Forelimb muscle (tissue), 1 donor: ENCODE results near the gene SPA17. TPM values are rescaled to one million over a fixed set of nuclear protein-coding genes. Genes with fewer than 3 reads are reported as not detected.

ENCODE experiments used
- DNase-seq: peaks from one replicate; pipeline ENCODE4 v3.0.0-alpha.2; 2013; ENCODE audit warnings: low read depth
- polyA plus RNA-seq: library from polyadenylated mRNA; unstranded; fragments of 120-200 nt; gene quantifications from one replicate; pipeline ENCODE4 v1.2.1, GENCODE V29; 2013; ENCODE audit not compliant: insufficient read length

The SPA17 gene
- 3.3 TPM for polyA plus RNA-seq

GRCh38 chr11:124673333-124674167 lies at the start of gene SPA17, which contains the start of gene SIAE:
SPA17 (plus strand) TSS chr11:124673904; CDS start chr11:124675265, 1,361 bp downstream.
SIAE (minus strand) TSS chr11:124673739; CDS start chr11:124673708, 31 bp downstream.
- peak; percentile 79 for DNase-seq

DNA sequence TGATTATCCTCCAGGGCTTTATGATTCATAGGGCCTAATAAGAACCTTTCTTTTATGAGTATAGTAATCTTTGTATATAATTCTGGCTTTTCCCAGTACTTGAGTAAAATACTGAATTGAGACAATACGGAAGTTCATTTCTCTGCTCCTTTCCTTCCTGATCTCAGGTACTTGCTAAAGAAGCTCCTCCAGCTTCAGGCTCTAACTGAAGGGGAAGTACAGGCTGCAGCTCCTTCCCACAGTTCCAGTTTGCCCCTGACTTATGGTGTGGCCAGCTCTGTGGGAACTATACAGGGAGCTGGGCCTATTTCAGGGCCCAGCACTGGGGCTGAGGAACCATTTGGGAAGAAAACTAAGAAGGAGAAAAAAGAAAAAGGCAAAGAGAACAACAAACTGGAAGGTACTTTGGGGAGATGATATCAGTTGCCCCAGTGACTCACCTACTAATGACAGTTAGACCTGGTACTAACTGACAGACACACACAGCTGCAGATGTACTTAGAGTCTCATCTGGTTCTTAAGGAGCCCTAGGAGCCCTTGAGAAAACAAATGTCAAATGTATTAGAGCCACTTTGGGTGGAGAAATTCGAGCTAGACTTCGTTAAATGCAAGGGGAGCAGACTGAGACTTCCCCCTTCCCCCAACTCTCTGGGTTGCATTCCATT lies 48.1 kb upstream of the SPA17 start:
- no peak for DNase-seq

DNA sequence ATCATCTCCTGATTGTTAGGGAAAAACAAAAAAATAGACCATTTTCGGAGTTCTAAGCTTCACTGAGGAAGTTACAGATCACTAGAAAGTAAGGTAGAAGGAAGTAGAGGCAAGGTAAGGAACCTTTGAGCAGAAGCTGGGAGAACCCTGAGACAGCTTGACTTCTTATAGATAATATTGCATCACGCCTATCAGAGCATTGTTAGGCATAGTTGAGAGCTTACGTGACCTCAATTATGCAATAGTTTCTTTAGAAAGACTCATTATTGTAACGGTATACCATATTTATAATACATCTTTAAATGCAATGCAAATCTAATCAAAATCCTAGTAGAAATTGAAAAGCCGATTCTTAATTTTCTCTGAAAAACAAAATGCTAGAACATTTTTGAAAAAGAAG lies 46.2 kb upstream of the SPA17 start:
- DNase-seq: no peak

DNA sequence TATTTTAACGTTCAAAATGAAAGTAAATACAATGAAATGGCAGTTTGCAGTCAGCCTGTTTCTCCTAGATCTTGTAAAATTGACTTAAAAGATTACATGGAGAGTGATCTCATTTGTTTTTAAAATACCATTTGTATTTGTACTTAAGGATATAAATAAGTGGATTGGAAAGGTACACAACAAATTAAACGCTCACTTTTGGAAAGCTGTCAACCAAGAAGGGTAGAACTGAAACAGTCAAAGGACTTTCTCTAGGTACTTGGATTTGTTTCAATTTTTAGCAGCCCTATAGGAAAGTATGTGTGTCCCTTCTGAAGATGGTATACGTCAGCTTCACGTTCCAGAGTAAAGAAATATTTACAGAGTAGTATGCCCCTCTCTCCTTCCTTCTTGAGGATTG lies 43.7 kb upstream of the SPA17 start:
- DNase-seq: no peak

DNA sequence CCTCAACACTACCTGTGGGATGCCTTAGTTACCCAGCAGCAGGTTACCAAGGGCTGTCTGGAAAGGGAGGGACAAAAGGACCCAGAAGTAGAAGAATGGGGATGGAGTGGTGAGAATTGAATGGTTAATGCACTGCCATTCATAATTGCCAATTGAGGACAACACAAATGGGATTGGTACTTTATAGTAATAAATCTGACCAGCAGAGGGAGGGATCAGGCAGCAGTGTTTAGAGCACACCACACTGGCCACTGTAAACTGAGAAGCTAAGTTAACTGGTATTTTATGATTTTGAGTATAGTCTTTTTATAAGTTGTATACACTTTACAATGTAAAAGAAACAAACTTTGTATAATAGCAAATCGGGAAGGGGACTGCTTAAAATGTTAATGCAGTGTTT lies 40.3 kb upstream of the SPA17 start:
- no peak for DNase-seq

DNA sequence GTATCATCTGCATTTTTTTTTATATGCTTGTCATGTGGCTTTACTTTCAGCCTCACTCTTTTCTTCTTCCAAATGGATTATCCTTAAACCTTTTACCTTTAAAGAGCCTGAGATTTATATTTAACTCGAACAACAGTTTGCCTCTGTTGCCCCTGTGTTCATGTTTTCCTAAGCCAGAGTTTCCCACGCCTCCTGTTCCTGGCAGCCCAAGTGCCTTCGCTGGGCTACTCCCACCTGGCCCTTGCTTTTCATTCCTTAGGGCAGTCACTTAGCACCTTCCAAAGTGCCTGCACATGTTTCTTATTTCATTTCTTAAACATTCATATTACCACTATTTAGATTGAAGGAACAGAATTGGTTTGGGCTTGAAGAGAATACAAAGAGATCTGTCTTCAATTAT lies 37.8 kb upstream of the SPA17 start:
- DNase-seq: no peak

DNA sequence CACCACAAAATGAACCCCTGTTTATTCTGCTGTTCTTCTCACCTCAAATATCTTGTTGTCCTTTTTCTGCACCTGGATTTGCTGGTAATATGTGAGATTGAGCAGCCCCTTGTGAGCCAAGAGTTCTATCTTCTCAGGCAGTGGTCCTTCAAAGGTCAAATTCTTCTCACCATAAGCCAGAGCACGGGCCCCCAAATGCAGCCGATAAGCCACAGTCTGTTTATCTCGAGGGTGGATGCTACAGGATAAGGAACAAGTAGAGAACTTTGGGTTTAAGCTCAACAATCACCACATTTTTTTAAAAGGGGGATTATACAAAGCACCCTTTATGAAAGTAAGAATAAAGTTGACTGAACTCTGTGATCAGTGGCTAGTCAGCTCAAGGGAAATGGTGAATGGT lies 35.2 kb upstream of the SPA17 start:
- DNase-seq: no peak

DNA sequence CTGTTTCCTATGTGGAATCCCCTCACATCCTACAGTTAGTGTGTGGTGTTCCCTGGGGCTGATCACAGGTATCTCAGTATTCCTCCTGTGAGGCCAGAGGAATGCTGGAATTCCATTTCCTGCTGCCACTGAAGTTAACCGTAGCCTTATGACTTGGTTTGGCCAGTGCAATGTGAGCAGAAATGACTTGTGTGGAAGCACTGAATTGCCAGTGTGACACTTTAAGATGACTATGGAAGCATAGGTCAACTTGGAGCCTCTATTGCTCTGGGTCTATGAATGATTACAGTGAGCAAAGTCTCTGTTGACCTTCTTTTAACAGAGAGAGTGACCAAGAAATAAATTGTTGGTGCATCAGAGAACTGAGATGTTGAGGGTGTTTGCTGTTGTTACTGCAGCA lies 34.5 kb upstream of the SPA17 start:
- DNase-seq: no peak

GRCh38 chr11:124640666-124641065 lies 33.0 kb upstream of the SPA17 start:
- no peak for DNase-seq

GRCh38 chr11:124642628-124643027 lies 31.1 kb upstream of the SPA17 start:
- no peak for DNase-seq

DNA sequence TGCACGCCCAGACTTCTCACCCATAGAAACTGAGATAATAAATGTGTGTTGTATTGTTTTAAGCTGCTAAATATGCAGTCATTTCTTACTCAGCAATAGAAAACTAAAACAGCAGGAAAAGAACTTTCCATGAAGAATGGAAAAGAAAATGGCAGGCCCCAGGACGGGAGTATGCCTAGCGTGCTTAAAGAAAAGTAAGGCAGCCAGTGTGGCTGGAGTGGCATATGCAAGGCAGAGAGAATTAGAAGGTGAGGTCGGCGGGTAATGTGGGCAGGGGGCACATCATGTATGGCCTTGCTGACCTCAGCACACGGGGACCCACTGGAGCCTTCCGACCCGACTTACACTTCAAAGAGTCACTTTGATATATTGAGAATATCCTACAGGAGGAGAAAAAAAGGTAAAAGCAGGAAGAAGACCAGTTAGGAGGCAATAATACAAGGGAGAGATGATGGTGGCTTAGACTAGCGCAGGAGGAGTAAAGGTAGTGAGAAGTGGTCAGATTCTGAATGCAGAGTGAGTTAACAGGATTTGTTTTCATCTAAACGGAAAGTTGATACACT lies 30.6 kb upstream of the SPA17 start:
- DNase-seq: no peak

DNA sequence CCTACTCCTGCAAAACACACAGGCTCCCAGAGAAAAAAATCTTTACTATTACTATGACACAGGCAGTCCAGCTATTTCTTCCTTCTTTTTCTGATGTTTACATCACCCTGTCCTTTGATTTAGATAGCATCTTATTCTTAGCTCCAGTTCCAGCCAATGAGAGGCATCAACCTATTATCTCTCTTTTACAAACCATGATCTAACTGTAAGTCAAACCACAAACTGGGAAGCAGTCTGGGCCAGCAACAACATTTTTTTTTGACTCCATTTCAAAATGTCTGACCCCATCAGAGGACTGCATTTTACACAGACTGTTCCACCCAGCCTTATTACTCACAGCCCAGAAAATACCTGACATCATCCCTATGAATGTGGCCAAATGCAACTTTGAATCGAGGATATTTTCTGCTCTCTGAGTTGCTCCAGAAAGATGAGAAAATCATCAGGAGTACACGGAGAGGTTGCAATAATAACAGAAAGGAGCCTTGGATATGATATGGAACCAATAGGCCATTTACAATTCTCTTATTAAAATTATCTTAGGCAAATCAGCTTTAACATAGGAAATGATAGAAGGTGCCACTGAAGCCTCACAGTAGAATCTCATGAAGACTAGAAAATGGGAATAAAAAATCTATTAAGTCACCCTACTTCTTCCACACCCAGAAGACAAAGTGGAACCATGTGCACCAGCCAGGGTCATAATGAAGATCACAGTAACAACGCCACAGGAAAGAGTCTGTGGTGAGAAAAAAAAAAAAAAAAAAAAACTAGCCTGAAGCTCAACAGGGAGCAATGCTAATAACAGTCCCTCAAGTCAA lies 29.9 kb upstream of the SPA17 start:
- no peak for DNase-seq

GRCh38 chr11:124644426-124645280 lies 29.1 kb upstream of the SPA17 start:
- DNase-seq: no peak

DNA sequence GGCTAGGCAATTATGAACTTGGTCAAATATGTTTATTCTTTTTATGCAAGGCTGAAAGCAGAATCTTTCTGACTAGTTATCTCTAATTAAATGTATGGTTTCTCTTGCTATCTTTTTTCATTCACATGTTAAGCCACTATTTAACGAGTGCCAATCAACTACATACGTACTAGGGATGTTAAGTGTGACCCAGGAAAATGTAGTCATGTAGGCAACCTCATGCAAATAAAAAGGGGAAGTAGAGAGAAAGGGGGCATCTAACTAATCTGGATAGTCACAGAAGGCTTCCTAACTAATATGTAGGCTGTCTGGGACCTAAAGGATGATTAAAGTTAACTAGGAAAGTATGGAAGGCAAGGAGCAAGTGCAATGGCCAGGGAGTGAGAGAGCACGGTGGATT lies 27.6 kb upstream of the SPA17 start:
- no peak for DNase-seq

DNA sequence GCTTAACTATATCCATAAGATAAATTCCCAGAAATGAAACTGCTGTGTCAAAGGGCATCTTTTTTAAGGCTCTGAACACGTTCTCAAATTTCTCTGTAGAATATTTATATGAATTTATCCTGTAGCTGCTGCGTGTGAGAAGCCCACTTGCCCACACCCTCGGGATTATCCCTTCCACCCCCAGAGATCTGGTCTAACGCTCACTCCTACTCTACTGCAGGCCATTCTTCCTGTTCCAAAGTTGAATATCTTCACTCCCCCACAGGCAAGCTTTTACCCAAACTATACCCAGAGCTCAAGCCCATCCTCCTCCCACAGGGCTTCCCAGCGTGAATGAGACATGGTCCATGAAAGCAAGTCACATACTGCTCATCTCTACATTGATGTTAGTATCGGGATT lies 25.1 kb upstream of the SPA17 start:
- DNase-seq: no peak

DNA sequence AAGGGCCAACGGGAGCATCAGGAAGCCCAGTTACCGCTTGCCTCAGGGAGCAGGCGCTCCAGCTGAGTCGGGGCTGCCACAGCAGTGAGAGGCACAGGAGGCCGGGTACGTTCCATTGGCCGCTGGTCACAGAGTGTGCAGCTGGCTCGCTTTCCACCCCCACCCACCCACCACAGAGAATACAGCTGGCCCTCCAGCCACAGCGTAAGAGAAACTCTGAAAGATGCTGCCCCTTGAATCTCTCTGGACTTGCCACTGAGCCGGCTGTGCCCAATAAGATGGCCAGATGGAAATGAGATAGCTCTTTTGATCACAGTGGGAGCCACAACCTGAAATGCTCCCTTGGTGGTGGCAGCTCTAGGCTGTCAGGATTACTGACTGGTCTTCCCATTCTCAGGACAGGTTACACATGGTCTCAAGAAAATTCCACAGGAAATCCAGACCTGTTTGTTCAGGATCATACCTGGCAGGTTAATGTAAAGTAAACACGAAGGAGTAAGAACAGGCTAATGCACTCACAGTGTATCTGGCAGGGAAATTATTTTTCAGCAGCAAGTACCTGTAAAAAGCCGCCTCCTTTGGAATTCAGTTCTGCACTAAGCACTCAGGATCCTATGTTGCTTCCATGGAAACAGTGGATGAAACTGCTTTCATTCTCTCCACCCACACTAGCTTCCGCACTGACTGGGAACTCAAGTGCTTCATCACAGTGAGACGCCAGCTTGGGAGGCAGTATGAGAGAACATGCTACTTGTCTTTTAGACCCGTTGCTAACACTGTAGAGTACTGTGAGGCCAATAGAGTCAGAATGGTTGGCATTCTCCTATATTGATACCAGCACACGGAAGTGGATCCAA lies 16.7 kb upstream of the SPA17 start:
- no peak for DNase-seq

DNA sequence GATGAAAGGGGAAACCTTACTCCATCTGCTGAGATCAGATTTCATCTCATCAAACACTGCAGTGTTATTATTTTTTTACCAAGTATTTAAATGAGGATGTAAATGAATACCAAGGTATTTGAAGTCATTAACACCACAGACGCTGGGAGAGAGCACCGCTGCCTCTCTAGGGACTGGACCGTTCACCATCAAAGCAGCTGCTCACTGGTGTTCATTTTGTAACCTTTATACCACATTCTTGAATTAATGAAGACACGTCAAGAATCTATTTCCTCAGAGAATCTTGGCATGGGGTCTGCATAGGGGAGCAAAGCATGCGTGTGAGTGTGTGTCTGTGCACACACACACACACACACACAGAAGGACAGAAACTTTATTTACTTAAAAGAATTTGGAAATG lies 15.8 kb upstream of the SPA17 start:
- DNase-seq: no peak

DNA sequence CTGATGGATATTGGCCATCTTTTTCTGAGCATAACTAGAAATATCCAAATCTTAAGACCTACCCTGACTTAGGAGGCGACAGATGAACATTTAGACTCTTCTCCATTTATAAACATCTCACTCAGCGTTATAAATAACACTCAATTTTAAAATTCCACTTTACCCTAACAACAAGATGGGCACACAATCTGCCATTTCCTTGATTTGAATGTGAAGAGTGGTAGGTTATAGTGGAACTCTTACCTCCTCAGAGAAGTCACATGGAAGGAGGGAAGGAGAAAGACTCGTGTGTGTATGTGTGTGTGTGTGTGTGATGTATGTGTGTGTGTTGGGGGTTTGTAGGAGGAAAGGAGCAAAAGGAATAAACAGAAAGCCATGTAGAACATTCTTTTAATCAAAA lies 15.2 kb upstream of the SPA17 start:
- DNase-seq: no peak

- DNase-seq: no peak
Measured at GRCh38 chr11:124658986-124659385, 14.7 kb upstream of the SPA17 start.

GRCh38 chr11:124661553-124661952 lies 12.2 kb upstream of the SPA17 start:
- no peak for DNase-seq
